Activated T-helper 17 cell treated with anti-CD3 and anti-CD28 coated beads, Interleukin-2, amount 50 U/mL, for 72 hours (primary cell): Measurements from ENCODE around the gene NCDN. TPM values are rescaled to one million over a fixed set of nuclear protein-coding genes. Genes with fewer than 3 reads are reported as not detected.
"Not testable (repeated sequence)": the region's sequence is repeated elsewhere in the genome, so short reads cannot be mapped to it uniquely, and the experiment has no call there.

ENCODE experiments used
- ATAC-seq: fragments of 150-1000 bp; cut with Tn5 transposase; replicated peaks from 2 replicates; pipeline ENCODE4 v1.10.0; 2021; ENCODE audit warnings: mild to moderate bottlenecking, moderate library complexity
- H3K27ac Mint-ChIP-seq: one replicate; pipeline ENCODE4 v1.8.0; 2022; ENCODE audit warnings: mixed read lengths
- H3K27me3 Mint-ChIP-seq: one replicate; pipeline ENCODE4 v1.8.0; 2022; ENCODE audit warnings: mixed read lengths
- H3K36me3 Mint-ChIP-seq: one replicate; pipeline ENCODE4 v1.8.0; 2022; ENCODE audit warnings: low read depth, mild to moderate bottlenecking, mixed read lengths
- H3K4me1 Mint-ChIP-seq: one replicate; pipeline ENCODE4 v1.8.0; 2022; ENCODE audit warnings: mixed read lengths
- H3K4me3 Mint-ChIP-seq: one replicate; pipeline ENCODE4 v1.8.0; 2022; ENCODE audit warnings: mild to moderate bottlenecking, mixed read lengths
- H3K9me3 Mint-ChIP-seq: one replicate; pipeline ENCODE4 v1.8.0; 2022; ENCODE audit warnings: mixed read lengths
- total RNA-seq, 2 donors: library from RNA; stranded (reverse); gene quantifications; one replicate each; pipeline ENCODE4 v1.2.3, GENCODE V29; 2022

The NCDN gene
- total RNA-seq, 2 donors from 2014 or later = 37.1 to 42.4 TPM

DNA sequence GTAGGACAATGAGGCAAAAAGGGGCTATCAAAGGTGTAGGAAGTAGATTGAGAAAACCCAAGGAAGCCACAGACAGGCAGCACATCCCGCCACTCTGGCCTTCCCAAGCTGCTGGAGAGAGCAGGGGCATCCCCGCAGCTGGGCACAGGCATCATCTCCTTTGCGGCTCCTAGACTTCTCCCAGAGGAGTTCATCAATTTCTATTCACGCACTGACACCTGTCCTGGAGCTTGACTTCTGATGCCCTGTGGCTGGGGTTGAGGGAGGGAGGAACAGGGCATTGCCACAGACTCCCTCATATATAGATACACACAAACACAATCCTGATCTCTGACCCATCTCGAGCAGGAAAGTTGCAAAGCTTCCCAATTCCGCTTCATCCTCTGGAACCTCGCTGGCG lies 13.7 kb downstream of the NCDN start:
- ATAC-seq = no peak

DNA sequence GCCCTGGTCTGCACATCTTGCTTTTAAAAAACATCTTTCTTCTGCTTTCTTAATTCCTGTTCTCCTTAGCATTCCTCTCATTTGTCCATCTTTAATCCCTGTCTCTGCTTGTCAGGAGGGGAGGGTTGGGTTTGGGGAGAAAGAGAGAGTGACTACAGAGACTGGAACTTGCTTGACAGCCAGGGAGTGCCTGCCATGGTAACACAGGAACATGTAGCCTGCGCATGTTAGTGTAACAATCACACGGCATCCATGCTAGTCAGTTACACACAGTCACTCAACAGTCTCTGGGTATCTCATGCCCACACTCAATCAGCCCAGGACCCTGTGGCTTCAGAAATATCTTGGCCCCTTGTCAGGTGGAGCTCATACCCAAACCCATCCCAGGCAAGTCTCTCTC lies 14.7 kb downstream of the NCDN start:
- Mint-ChIP-seq H3K9me3 (no peaks in the 10 kb centered on the region), H3K27ac (no peak overlapping the region)
- ATAC-seq = no peak

More for the DNA sequence above, 13.7 kb downstream of the NCDN start:
- Mint-ChIP-seq H3K4me1 (peaks cover 4% of the 10 kb centered on the region), H3K4me3 (no peak overlapping the region), H3K36me3 (peaks cover 10% of the 10 kb centered on the region), H3K27ac (no peak overlapping the region), H3K9me3 (no peaks in the 10 kb centered on the region), H3K27me3 (no peaks in the 10 kb centered on the region)

DNA sequence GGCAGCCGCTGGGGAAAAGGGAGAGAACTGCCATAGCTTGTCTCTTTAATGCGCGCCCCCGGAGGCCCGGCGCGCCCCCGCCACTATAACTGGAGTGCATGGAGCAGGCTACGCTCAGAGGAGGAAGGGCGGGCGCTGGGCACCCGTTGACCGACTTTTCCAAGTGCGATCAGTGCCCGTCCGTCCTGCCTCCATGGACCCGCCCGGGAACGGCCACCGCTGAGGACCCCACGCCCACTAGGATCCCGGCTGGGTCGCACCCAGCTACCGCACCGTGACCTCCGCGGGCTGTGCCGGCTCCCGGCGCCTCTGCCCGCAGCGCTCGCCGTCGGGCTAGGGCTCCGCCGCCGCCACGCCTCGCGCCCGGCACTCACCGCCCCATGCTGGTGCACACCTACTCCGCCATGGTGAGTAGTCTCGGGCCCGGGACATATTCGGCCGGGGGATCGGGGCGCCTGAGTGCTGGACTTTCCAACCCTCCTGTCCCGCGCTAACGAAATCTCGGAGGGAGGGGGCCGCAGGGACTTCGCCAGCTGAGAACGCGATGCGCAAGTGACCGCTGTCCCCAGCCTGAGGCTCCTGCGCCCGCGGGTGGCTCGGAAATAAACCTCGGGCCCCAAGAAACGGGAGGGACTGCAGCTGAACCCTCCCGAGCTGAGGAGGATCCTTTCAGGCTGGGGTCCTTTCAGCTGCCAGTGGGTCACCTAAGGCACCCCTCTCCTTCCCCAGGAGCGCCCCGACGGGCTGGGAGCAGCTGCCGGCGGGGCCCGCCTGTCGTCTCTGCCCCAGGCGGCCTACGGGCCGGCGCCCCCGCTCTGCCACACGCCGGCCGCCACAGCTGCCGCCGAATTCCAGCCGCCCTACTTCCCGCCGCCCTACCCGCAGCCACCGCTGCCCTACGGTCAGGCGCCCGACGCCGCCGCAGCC lies 15.9 kb downstream of the NCDN start, which contains the start of gene TFAP2E:
Gene TFAP2E (plus strand): TSS at position 117 of the 927 bp plus-strand sequence. CDS start 264 bp downstream, at position 381.
- Mint-ChIP-seq H3K4me3 (no peak within 1 kb of the TSS), H3K36me3 (no peaks in the 10 kb centered on the region), H3K27me3 (no peaks in the 10 kb centered on the region), H3K9me3 (no peaks in the 10 kb centered on the region), H3K27ac (no peak within 1 kb of the TSS), H3K4me1 (peaks cover 13% of the 10 kb centered on the region)
- ATAC-seq = no peak

More for the DNA sequence above, 14.7 kb downstream of the NCDN start:
- Mint-ChIP-seq H3K27me3 (no peaks in the 10 kb centered on the region), H3K4me3 (no peak overlapping the region), H3K36me3 (no peaks in the 10 kb centered on the region), H3K4me1 (peaks cover 4% of the 10 kb centered on the region)

DNA sequence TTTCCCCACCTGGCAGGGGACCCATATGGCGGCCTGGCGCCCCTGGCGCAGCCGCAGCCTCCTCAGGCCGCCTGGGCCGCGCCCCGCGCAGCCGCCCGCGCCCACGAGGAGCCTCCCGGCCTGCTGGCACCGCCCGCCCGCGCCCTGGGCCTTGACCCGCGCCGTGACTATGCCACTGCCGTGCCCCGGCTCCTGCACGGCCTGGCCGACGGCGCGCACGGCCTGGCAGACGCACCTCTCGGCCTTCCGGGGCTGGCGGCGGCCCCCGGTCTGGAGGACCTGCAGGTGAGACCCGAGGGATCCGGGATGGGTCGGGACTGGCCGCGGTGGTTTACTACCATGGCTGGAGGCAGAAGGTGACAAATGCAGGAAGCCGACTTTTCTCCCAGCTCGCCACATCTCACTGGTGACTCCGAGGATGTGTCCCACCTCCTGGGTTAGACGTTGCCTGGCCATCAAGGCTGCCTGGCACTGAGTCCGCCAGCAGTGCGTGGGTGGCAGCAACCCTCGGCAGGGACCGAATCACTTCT lies 16.6 kb downstream of the NCDN start:
- Mint-ChIP-seq H3K27ac (no peak overlapping the region), H3K9me3 (no peaks in the 10 kb centered on the region)

DNA sequence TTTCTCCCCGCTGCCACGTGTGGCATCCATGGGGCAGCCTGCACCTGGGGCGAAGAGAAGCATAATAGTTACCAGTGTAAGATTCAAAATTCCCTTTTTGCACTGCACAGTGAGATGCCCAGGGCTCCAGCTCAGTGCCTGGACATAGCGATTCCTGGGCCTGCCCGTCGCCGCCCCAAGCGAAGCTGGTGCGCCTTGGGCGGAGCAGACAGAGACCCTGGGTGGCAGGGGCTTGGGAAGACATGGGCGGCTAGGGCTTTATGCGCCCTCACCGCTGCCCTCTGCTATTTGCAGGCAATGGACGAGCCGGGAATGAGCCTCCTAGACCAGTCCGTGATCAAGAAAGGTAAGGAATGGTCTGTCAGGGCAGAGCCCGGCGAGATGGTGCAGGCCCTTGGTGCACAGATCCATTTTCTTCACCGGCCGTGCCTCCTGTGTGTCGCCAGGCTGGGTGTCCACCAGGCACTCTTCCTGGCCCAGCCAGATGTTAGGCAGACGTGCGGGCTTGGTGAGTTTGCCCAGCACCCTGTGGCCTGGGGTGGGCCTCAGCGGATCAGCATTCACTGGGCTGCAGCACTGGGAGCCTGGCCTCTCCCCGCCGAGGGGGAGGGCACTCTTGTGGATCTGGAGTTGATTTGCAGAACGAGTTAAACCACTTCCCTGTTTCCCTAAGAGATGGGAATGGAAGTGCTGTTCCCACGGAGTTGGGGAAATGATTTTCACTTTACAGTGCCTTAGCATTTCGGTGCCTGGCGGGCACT lies 17.2 kb downstream of the NCDN start:
- Mint-ChIP-seq H3K36me3 (no peaks in the 10 kb centered on the region), H3K27me3 (no peaks in the 10 kb centered on the region), H3K4me3 (peak overlapping the region; percentile 95), H3K9me3 (no peaks in the 10 kb centered on the region), H3K27ac (no peak overlapping the region), H3K4me1 (peaks cover 9% of the 10 kb centered on the region)
- no peak for ATAC-seq

More for the DNA sequence above, 16.6 kb downstream of the NCDN start:
- no peak for ATAC-seq
- Mint-ChIP-seq H3K4me3 (no peak overlapping the region), H3K27me3 (no peaks in the 10 kb centered on the region), H3K36me3 (no peaks in the 10 kb centered on the region), H3K4me1 (peaks cover 9% of the 10 kb centered on the region)

DNA sequence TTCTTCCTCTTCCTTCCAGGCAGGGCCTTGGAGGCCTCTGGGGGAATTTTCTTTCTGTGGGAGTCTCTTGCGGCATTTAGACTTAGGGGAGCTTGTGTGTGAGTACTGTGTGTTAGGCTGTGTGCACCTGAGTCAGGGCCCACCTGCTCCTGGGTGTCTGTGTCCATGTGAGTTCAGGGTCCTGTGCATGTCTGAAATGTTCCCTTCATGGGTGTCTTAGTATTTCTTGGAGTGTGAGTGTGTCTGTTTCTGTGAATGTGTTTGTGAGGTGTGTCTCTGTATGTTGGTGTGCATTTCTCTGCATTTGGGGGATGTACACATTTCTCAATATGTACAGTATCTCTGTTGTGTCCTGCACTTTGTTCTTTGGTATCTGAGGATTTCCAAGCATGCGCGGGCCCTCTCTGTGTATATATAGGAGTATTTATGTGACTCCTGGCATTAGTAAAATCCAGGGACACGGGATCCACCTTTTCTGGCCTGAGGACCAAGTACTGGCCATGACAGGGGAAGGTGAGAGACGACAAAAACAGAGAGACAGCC lies 17.9 kb downstream of the NCDN start:
- ATAC-seq = no peak
- no peaks in the 10 kb centered on the region for H3K36me3 Mint-ChIP-seq
- peaks cover 9% of the 10 kb centered on the region for H3K4me1 Mint-ChIP-seq

DNA sequence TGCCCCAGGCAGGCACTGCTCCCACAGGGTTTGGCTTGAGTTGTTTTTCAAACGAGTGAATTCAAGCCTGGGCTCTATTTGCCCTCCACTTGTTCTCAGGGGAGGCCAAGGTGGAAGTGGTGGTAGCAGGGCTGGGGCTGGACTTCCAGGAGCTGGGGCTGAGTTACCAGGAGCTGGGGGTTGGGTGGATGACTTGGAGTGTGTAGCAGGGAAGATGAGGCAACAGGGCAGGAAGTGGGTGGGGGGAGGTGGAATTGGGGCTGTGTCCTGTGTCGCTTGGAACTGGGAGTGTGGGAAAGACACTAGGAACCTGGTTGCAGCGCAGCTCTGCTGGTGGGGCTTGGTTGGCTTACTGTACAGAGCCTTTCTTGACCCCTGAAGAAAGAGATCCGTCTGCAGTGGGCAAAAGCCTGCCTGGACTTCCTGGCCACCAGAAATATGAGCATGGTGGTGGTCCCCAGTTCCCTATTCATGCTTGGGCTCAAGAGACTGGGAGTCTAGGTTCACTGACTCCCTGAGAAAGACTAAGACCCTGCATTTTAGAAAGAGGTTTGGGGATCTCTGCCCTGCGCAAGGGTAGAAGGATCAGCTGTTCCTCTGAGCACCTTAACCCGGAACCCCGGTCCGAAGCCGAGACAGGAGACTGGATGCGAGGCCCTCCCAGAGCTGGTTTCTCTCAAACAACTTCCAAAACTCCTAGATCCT lies 18.6 kb downstream of the NCDN start:
- Mint-ChIP-seq H3K27ac (peak overlapping the region; percentile 44), H3K36me3 (no peaks in the 10 kb centered on the region), H3K4me3 (peak overlapping the region; percentile 95), H3K4me1 (peaks cover 9% of the 10 kb centered on the region), H3K27me3 (no peaks in the 10 kb centered on the region), H3K9me3 (no peaks in the 10 kb centered on the region)
- ATAC-seq = no peak

More for the DNA sequence above, 17.9 kb downstream of the NCDN start:
- H3K27ac Mint-ChIP-seq = peak overlapping the region; percentile 44
- H3K4me3 Mint-ChIP-seq = peak overlapping the region; percentile 95
- no peaks in the 10 kb centered on the region for H3K27me3 Mint-ChIP-seq
- no peaks in the 10 kb centered on the region for H3K9me3 Mint-ChIP-seq

DNA sequence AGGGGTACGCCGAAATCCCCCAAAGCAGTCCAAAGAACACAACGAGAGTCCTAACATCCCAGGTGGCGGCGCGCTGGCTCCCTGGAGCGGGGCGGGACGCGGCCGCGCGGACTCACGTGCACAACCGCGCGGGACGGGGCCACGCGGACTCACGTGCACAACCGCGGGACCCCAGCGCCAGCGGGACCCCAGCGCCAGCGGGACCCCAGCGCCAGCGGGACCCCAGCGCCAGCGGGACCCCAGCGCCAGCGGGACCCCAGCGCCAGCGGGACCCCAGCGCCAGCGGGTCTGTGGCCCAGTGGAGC lies 19.1 kb downstream of the NCDN start:
- ATAC-seq, H3K36me3 Mint-ChIP-seq, H3K9me3 Mint-ChIP-seq, H3K4me1 Mint-ChIP-seq, H3K27me3 Mint-ChIP-seq: not testable (repeated sequence)
- H3K27ac Mint-ChIP-seq = peak overlapping the region; percentile 44
- H3K4me3 Mint-ChIP-seq = peak overlapping the region; percentile 95

DNA sequence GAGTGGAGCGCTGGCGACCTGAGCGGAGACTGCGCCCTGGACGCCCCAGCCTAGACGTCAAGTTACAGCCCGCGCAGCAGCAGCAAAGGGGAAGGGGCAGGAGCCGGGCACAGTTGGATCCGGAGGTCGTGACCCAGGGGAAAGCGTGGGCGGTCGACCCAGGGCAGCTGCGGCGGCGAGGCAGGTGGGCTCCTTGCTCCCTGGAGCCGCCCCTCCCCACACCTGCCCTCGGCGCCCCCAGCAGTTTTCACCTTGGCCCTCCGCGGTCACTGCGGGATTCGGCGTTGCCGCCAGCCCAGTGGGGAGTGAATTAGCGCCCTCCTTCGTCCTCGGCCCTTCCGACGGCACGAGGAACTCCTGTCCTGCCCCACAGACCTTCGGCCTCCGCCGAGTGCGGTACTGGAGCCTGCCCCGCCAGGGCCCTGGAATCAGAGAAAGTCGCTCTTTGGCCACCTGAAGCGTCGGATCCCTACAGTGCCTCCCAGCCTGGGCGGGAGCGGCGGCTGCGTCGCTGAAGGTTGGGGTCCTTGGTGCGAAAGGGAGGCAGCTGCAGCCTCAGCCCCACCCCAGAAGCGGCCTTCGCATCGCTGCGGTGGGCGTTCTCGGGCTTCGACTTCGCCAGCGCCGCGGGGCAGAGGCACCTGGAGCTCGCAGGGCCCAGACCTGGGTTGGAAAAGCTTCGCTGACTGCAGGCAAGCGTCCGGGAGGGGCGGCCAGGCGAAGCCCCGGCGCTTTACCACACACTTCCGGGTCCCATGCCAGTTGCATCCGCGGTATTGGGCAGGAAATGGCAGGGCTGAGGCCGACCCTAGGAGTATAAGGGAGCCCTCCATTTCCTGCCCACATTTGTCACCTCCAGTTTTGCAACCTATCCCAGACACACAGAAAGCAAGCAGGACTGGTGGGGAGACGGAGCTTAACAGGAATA lies 19.7 kb downstream of the NCDN start:
- Mint-ChIP-seq H3K4me1 (peaks cover 9% of the 10 kb centered on the region), H3K27ac (peak overlapping the region; percentile 92), H3K4me3 (peak overlapping the region; percentile 95), H3K9me3 (no peaks in the 10 kb centered on the region), H3K27me3 (no peaks in the 10 kb centered on the region), H3K36me3 (no peaks in the 10 kb centered on the region)
- ATAC-seq = peak; percentile 88

DNA sequence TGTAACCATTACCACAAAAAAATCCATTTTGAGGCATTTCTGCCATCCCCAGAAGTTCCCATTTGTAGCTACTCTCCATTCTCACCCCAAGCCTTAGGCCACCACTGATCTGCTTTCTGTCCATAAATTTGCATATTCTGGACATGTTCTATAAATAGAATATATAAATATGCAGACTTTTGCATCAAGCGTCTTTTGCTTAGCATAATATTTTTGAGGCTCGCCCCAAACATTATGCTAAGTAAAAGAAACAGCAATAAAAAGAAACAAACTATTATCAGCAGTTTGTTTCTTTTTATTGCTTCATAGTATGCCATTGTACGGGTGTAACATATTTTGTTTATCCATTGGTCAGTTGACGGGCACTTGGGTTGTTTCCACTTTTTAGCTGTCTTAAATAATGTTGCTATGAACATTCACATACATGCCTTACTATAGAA lies 23.4 kb downstream of the NCDN start:
- Mint-ChIP-seq H3K9me3 (no peaks in the 10 kb centered on the region), H3K27me3 (no peaks in the 10 kb centered on the region), H3K4me3 (no peak overlapping the region), H3K4me1 (peaks cover 9% of the 10 kb centered on the region), H3K36me3 (no peaks in the 10 kb centered on the region), H3K27ac (no peak overlapping the region)
- ATAC-seq = no peak

DNA sequence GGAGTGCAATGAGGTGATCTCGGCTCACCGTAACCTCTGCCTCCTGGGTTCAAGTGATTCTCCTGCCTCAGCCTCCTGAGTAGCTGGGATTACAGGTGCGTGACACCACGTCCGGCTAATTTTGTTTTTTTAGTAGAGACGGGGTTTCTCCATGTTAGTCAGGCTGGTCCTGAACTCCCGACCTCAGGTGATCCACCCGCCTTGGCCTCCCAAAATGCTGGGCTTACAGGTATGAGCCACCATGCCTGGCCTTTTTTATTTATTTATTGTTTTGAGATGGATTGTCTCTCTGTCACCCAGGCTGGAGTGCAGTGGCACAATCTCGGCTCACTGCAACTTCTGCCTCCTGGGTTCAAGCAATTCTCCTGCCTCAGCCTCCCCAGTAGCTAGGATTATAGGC lies 24.0 kb downstream of the NCDN start:
- H3K36me3 Mint-ChIP-seq, H3K27ac Mint-ChIP-seq, H3K9me3 Mint-ChIP-seq, ATAC-seq, H3K4me1 Mint-ChIP-seq, H3K4me3 Mint-ChIP-seq, H3K27me3 Mint-ChIP-seq: not testable (repeated sequence)

DNA sequence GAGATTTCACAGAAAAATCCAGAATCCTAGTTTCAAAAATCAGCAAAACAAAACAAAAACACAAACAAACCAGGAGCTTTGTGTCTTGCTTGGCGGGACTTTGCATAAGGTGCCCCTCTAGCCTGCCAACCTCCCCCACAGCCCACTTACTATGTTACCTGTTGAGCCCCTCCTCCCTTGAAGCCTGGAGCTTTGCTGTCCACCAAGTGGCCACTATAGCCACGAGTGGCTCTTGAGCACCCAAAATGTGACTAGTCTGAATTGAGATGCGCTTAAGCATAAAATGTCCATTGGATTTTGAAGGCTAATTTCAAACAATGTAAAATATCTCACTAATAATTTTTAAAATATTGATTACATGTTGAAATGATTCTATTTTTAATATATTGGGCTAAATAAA lies 27.7 kb downstream of the NCDN start:
- H3K4me3 Mint-ChIP-seq = no peak overlapping the region
- no peak overlapping the region for H3K27ac Mint-ChIP-seq
- no peaks in the 10 kb centered on the region for H3K36me3 Mint-ChIP-seq
- no peaks in the 10 kb centered on the region for H3K9me3 Mint-ChIP-seq
- H3K27me3 Mint-ChIP-seq = no peaks in the 10 kb centered on the region
- ATAC-seq = no peak
- H3K4me1 Mint-ChIP-seq = peaks cover 4% of the 10 kb centered on the region

DNA sequence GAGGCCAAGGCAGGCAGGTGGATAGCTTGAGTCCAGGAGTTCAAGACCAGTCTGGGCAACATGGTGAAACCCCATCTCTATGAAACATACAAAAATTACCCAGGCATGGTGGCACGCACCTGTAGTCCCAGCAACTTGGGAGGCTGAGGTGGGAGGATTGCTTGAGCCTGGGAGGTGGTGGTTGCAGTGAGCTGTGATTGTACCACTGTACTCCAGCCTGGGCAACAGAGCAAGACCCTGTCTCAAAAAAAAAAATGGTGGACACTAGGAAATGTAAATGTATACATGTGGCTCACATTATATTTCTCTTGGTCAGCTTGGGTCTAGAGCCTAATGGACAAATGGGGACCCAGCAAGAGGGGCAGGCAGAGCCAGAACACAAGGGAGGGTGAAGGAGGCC lies 28.2 kb downstream of the NCDN start:
- H3K36me3 Mint-ChIP-seq, ATAC-seq, H3K27ac Mint-ChIP-seq, H3K27me3 Mint-ChIP-seq, H3K9me3 Mint-ChIP-seq, H3K4me3 Mint-ChIP-seq, H3K4me1 Mint-ChIP-seq: not testable (repeated sequence)
